Esophagus muscularis mucosa (tissue), 4 donors: ENCODE results near the gene NEO1.

Experiments
- CTCF ChIP-seq, 3 experiments: fragments of 200-600 bp in 2 of 3; fragments of 450-650 bp in 1 of 3; sonication (generic) in 2 of 3; IDR thresholded peaks; one replicate each; pipeline ENCODE4 v1.5.1; 2017 to 2019; ENCODE audit warnings: antibody characterized with exemption in 3 of 3, mild to moderate bottlenecking in 2 of 3, moderate library complexity in 1 of 3
- EP300 ChIP-seq: sonication (generic); formaldehyde crosslinking; IDR thresholded peaks from one replicate; pipeline ENCODE4 v1.6.1; 2017; ENCODE audit warnings: antibody characterized with exemption
- POLR2AphosphoS5 ChIP-seq, 2 donors: sonication (generic); formaldehyde crosslinking; IDR thresholded peaks; one replicate each; pipeline ENCODE4 v1.6.1; 2017; ENCODE audit warnings: antibody characterized with exemption in 2 of 2

- TF ChIP-seq POLR2AphosphoS5 (IDR thresholded peaks at IDR 0.05): no peak
- peak in 1 of 3 experiments; percentile 17 for TF ChIP-seq CTCF (IDR thresholded peaks at IDR 0.05)
- TF ChIP-seq EP300: no peak
Observed at GRCh38 chr15:73305331-73306211, 253.3 kb downstream of the NEO1 start.
